Fibroblast of the aortic adventitia (primary cell): ENCODE data around the gene DPH7. TPM values are rescaled to one million over a fixed set of nuclear protein-coding genes. Genes with fewer than 3 reads are reported as not detected.

ENCODE experiments used
- DNase-seq: peaks from one replicate; pipeline ENCODE4 v3.0.0-alpha.2; 2010; ENCODE audit warnings: low read depth
- H3K4me3 ChIP-seq: 2 replicates; pipeline ENCODE4 v1.5.1; 2011; ENCODE audit warnings: low read depth, mild to moderate bottlenecking, control low read depth, low read length, moderate library complexity
- total RNA-seq: library from RNA; depleted of rRNA; stranded (reverse); fragments of >200 nt; gene quantifications from 2 replicates; pipeline ENCODE4 v1.2.3, GENCODE V29; 2012; ENCODE audit warnings: low replicate concordance
- TF ChIP-seq, protein P1 (sequence below): IDR thresholded peaks from 2 replicates; pipeline ENCODE4 v1.5.1; 2011; ENCODE audit warnings: mild to moderate bottlenecking, low read length, control low read depth, inconsistent platforms; ENCODE audit not compliant: insufficient read depth

DPH7 gene
- total RNA-seq, 1 donor = 16.1 TPM

- no peak for DNase-seq
- no peak overlapping the region for H3K4me3 ChIP-seq
- TF ChIP-seq, protein P1, sequence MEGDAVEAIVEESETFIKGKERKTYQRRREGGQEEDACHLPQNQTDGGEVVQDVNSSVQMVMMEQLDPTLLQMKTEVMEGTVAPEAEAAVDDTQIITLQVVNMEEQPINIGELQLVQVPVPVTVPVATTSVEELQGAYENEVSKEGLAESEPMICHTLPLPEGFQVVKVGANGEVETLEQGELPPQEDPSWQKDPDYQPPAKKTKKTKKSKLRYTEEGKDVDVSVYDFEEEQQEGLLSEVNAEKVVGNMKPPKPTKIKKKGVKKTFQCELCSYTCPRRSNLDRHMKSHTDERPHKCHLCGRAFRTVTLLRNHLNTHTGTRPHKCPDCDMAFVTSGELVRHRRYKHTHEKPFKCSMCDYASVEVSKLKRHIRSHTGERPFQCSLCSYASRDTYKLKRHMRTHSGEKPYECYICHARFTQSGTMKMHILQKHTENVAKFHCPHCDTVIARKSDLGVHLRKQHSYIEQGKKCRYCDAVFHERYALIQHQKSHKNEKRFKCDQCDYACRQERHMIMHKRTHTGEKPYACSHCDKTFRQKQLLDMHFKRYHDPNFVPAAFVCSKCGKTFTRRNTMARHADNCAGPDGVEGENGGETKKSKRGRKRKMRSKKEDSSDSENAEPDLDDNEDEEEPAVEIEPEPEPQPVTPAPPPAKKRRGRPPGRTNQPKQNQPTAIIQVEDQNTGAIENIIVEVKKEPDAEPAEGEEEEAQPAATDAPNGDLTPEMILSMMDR = no peak
Measured at GRCh38 chr9:137580954-137581322, 2.2 kb upstream of the DPH7 start.

DNA sequence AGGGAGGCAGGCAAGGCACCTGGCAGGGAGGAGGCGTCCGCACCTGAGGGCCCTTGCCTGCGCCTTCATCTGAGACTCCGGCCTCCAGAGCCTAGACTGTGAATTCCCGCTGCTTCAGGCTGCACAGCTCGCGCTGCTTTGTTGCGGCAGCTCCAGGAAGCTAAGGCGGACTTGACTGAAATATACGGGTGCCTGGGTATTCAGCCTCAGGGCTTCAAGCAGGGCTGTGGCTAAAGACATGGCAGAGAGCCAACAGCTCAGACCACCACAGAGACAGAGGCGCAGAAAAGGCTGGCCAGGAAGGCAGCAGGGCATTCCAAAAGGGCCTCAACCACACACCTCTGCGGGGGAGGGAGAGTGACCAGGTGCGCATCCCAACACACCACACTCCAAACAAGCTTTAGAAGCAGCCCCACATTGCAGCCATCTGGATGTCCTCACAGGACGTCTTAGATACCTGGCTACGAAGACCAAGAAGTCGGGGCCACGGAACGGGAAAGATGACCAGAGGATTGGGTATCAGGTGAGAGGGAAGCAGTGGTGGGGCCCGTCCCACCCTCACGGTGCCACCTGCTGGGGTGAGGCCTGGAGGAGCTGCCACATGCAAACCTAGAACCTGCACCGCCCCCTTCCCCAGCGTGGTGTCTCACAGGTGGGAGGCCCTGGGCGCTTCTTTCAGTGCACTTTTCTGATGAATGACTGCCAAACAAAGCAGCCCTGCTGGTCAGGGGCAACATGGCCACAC, 1.7 kb upstream of the DPH7 start:
- TF ChIP-seq, protein P1 = no peak
- no peak overlapping the region for H3K4me3 ChIP-seq
- DNase-seq = no peak

DNA sequence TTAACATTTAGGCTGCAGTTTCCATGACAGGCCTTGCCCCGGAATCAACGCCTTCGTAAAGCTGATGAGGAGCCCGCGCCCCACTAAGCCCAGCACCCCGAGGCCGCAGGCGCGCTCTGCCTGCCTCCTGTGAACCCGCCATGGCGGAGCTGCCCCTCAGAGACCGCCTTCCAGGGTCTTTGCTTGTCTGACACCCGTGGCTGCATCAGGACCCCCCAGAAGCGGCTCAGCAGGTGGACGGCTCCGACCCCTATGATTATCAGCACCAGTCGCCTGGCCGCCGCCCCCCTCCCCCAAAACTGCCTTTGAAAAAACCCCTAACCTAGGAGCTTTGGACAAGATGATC, 507 bp upstream of the DPH7 start:
- no peak for DNase-seq
- peak overlapping the region; percentile 89 for H3K4me3 ChIP-seq
- TF ChIP-seq, protein P1 = no peak

DNA sequence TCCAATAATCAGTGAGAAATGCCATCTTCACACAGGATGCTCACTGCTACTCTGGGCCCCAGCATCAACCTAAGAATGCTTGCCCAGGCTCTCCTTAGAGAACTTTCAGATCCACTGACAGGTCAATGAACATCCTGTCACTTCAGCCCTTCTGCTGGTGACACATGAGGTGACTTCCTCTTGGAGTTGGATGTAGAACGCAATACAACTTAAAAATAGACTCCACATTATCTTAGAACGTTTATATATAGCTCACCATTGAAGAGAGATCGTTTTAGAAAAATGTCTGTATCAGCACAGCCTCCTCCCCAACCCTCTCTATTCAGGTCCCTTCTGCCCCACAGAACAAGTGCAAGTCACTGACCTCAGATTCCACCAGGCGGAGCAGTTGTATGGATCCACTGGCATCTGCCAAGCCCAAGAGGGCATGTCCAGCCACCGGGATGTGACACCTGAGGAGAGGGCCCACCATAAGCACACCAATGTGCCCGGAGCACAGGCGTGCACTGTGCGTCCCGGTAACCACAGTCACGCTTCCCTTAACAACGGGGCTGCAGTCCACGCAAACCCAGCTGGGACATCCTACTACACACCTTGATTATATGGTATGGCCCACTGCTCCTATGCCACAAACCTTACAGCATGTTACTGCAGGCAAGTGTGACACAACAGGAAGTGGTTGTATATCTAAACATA, 2.9 kb downstream of the DPH7 start:
- no peak overlapping the region for H3K4me3 ChIP-seq
- no peak for DNase-seq
- TF ChIP-seq, protein P1 = no peak

GRCh38 chr9:137575364-137575715, 3.4 kb downstream of the DPH7 start:
- DNase-seq = no peak
- TF ChIP-seq, protein P1 = no peak
- no peak overlapping the region for H3K4me3 ChIP-seq

- TF ChIP-seq, protein P1 = no peak
- DNase-seq = no peak
- no peak overlapping the region for H3K4me3 ChIP-seq
Measured at GRCh38 chr9:137574192-137574591, 4.5 kb downstream of the DPH7 start.
